HUES64 (cell line): Measurements from ENCODE around the gene TTR.

Experiments
- H3K27ac ChIP-seq: 2 replicates; pipeline ENCODE4 v1.7.0; 2013; ENCODE audit warnings: low read depth, low read length, inconsistent platforms
- H3K27me3 ChIP-seq: 2 replicates; pipeline ENCODE4 v1.6.1; 2013; ENCODE audit warnings: mild to moderate bottlenecking, low read length; ENCODE audit not compliant: insufficient read depth
- H3K36me3 ChIP-seq: 2 replicates; pipeline ENCODE4 v1.6.1; 2013; ENCODE audit warnings: mild to moderate bottlenecking, low read length; ENCODE audit not compliant: insufficient read depth
- H3K4me1 ChIP-seq: 2 replicates; pipeline ENCODE4 v1.6.1; 2013; ENCODE audit warnings: mild to moderate bottlenecking, low read length, moderate library complexity; ENCODE audit not compliant: insufficient read depth
- H3K4me3 ChIP-seq: 2 replicates; pipeline ENCODE4 v1.5.1; 2013; ENCODE audit warnings: mild to moderate bottlenecking, low read length, moderate library complexity
- H3K9ac ChIP-seq: 2 replicates; pipeline ENCODE4 v1.6.1; 2013; ENCODE audit warnings: mild to moderate bottlenecking, low read depth, low read length
- H3K9me3 ChIP-seq: 2 replicates; pipeline ENCODE4 v1.6.1; 2013; ENCODE audit warnings: low read depth, low read length; ENCODE audit not compliant: insufficient read depth
- WGBS: fragments of 150-250, 120-280 bp; methylation state at CpG from one replicate; pipeline ENCODE4 v1.1.7; 2013; ENCODE audit warnings: missing lambda C conversion rate; 5-methylcytosine and 5-hydroxymethylcytosine counted together

Gene TTR

GRCh38 chr18:31636387-31636786, 44.7 kb downstream of the TTR start:
- Histone ChIP-seq H3K36me3 (peaks cover 35% of the 10 kb centered on the region), H3K27ac (no peak overlapping the region), H3K4me3 (no peak overlapping the region), H3K27me3 (no peaks in the 10 kb centered on the region), H3K4me1 (no peaks in the 10 kb centered on the region), H3K9me3 (no peaks in the 10 kb centered on the region), H3K9ac (no peak overlapping the region)

DNA sequence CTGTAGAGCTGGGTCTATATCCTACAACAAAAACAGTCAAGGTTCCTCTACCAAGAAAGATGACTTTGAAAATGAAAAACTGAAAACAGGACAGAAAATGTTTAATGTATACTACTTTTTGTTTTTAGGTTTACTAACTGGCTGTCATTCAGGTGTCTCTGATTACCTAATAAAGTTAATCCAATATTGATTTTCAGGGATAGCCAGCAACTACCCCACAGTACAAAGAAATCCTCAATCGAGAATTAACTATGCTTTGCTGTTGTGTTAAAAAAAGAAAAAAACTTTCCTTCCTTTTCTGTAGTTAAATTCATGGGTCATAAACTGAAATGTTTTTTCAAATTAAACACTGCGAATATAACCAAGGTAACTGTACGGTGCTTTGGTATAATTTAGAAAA, 45.8 kb downstream of the TTR start:
- H3K4me1 ChIP-seq, result no peaks in the 10 kb centered on the region

DNA sequence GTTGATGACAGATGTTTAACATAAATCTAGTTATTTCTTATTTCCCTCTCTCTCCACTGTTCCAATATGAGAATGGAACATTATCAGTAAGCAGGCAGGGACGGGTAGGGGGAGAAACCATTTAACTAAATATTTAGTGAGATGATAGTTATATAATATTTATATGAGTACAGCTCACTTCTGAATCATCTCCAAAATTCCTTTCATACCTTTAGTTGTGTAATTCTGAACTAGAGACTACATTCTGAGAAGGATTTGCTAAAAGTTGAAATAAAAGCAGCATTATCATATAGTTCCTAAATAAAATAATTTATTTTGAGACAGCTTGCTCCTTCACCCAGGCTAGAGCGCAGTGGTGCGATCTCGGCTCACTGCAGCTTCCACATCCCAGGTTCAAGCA, 51.3 kb downstream of the TTR start:
- Histone ChIP-seq H3K4me1 (peaks cover 31% of the 10 kb centered on the region), H3K4me3 (no peak overlapping the region), H3K9ac (no peak overlapping the region), H3K36me3 (peaks cover 26% of the 10 kb centered on the region), H3K9me3 (no peaks in the 10 kb centered on the region), H3K27me3 (no peaks in the 10 kb centered on the region), H3K27ac (no peak overlapping the region)
- 96% methylated on average over 3 of the region's 4 CpGs for WGBS

More for the DNA sequence above, 45.8 kb downstream of the TTR start:
- Histone ChIP-seq H3K27me3 (no peaks in the 10 kb centered on the region), H3K36me3 (peaks cover 35% of the 10 kb centered on the region), H3K9ac (no peak overlapping the region), H3K27ac (no peak overlapping the region), H3K4me3 (no peak overlapping the region), H3K9me3 (no peaks in the 10 kb centered on the region)
- WGBS, result 100% methylated on average over 2 of the region's 3 CpGs

DNA sequence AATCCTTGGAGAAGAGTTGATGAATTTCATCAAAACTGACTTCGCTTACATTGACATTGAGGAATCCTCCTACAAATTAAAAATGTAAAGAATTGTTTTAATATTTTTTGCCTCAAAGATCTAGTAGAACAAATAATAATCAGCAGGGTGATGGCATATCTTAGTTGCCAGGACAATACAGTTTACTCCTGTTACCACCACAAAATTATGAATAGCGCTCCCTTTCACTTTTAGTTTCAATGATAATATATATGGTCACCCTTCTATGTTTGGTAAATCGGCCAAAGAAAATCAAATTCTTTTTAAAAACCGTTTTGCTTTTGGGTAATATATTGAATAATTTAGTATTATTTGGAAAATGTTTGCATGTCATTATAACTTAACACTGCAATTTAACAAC, 53.7 kb downstream of the TTR start:
- Histone ChIP-seq H3K27me3 (no peaks in the 10 kb centered on the region), H3K9ac (no peak overlapping the region), H3K4me3 (no peak overlapping the region), H3K36me3 (peaks cover 15% of the 10 kb centered on the region), H3K27ac (no peak overlapping the region), H3K4me1 (peaks cover 49% of the 10 kb centered on the region), H3K9me3 (no peaks in the 10 kb centered on the region)
- no CpG with 5 or more reads among the region's 4 CpGs for WGBS

DNA sequence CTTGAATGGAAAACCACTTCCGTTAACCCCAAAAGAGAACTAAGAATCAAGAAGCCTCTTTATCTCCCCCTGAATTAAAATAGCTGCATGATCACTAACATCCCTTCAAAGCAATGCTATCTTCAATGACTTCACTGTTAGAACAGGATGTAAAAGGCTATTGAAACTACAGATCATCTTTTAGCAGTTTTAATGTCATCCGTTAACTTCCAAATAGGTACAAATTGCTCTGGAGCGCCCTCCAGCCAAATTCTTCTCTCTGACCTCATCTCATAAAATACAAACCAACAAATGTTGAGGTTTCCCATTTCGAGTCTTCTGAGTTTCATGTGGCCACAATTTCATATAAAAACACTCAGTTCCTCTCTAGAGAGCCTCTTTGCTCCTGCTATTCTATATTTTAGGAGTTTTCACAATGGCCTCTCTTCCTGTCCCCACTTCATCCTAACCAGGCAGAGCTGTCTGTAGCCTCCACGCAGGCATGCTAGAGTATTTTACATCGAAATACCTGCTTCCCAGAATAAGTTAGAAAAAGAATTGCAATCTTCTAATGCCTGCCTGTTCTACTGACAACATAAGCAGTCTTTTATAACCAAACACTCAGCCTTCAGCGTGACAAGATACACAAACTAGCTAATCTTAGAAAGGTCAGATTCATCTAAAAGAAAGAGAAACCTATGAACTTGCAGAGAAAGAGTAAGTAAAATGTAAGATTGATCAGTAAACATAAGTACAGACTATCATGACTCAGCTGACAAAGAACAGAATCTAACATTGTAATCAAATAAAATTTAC, 54.9 kb downstream of the TTR start:
- H3K36me3 ChIP-seq, result peaks cover 15% of the 10 kb centered on the region
- H3K27ac ChIP-seq, result no peak overlapping the region
- no peak overlapping the region for H3K4me3 ChIP-seq

GRCh38 chr18:31647127-31647753, 55.6 kb downstream of the TTR start:
- H3K4me1 ChIP-seq, result peaks cover 49% of the 10 kb centered on the region
- no peak overlapping the region for H3K9ac ChIP-seq
- WGBS, result 82% methylated on average over 4 of the region's 4 CpGs

More for the DNA sequence above, 54.9 kb downstream of the TTR start:
- Histone ChIP-seq H3K9ac (no peak overlapping the region), H3K4me1 (peaks cover 49% of the 10 kb centered on the region), H3K27me3 (no peaks in the 10 kb centered on the region), H3K9me3 (no peaks in the 10 kb centered on the region)
- 85% methylated on average over 7 of the region's 7 CpGs for WGBS

More at GRCh38 chr18:31647127-31647753, 55.6 kb downstream of the TTR start:
- H3K36me3 ChIP-seq, result peaks cover 15% of the 10 kb centered on the region
- no peak overlapping the region for H3K4me3 ChIP-seq
- H3K27me3 ChIP-seq, result no peaks in the 10 kb centered on the region
- H3K9me3 ChIP-seq, result no peaks in the 10 kb centered on the region
- H3K27ac ChIP-seq, result no peak overlapping the region
